Muscle layer of colon (tissue), 2 donors: ENCODE measurements around the gene VTCN1.

Experiments used
- H3K27ac ChIP-seq: one replicate; pipeline ENCODE4 v1.7.0; 2013; ENCODE audit warnings: low read depth, mild to moderate bottlenecking, low read length, moderate library complexity
- H3K27me3 ChIP-seq, 2 donors: one replicate each; pipeline ENCODE4 v1.7.0; 2013; ENCODE audit warnings: low read length in 2 of 2, mild to moderate bottlenecking in 2 of 2; ENCODE audit not compliant: insufficient read depth in 2 of 2, control insufficient read depth in 1 of 2
- H3K36me3 ChIP-seq: one replicate; pipeline ENCODE4 v1.7.0; 2013; ENCODE audit warnings: mild to moderate bottlenecking, low read length; ENCODE audit not compliant: insufficient read depth
- H3K4me1 ChIP-seq: one replicate; pipeline ENCODE4 v1.7.0; 2013; ENCODE audit warnings: mild to moderate bottlenecking, low read length; ENCODE audit not compliant: insufficient read depth
- H3K4me3 ChIP-seq, 2 donors: one replicate each; pipeline ENCODE4 v1.7.0; 2013; ENCODE audit warnings: low read length in 2 of 2, low read depth in 1 of 2, mild to moderate bottlenecking in 1 of 2, moderate library complexity in 1 of 2
- H3K9ac ChIP-seq: one replicate; pipeline ENCODE4 v1.7.0; 2013; ENCODE audit warnings: low read length
- H3K9me3 ChIP-seq: one replicate; pipeline ENCODE4 v1.7.0; 2013; ENCODE audit warnings: mild to moderate bottlenecking, low read length
- donor health status: abdominal sarcoma.
- donor health status: Adenocarcinoma of cecum.

Gene VTCN1

DNA sequence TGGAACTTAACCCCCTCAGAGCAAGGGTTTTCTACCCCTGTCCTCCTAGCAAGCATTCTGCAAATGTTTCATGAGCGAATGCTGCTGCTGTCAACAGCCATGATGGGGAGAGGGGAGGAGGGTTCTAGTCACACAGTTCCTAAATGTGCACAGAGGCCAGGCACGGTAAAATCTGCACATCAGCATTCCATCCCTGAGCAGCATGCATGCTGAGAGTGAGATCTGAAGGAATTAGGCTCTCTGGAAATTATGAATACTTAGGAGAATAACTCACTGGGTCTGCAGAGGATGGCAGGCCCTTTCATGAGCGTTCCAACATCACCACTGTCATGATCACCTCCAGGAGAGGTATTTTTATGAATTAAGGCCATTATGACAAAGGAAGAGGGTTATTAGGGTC lies 2.1 kb downstream of the VTCN1 start:
- Histone ChIP-seq H3K9me3 (no peaks in the 10 kb centered on the region), H3K4me3 (no peak overlapping the region), H3K36me3 (no peaks in the 10 kb centered on the region), H3K27me3 (no peaks in the 10 kb centered on the region), H3K9ac (no peak overlapping the region), H3K4me1 (no peaks in the 10 kb centered on the region), H3K27ac (no peak overlapping the region)

DNA sequence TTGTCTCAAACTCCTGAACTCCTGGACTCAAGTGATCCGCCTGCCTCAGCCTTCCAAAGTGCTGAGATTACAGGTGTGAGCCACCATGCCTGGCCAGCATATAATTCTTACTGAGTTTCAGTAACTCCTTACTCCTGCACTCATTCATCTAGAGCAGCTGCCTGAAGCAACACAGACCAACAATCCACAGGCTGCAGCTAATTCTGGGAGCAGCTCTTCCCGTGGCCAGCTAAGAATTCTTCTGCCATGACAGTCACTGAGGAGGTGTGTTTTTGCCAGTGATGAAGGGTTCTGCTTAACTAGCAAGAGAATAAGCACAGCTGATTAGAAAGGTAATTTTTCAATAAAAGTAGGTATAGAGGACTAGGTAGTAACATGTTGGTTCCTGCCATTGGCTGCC lies 5.4 kb downstream of the VTCN1 start:
- no peaks in the 10 kb centered on the region for H3K36me3 ChIP-seq
- no peak overlapping the region for H3K4me3 ChIP-seq
- H3K9ac ChIP-seq: no peak overlapping the region
- no peak overlapping the region for H3K27ac ChIP-seq
- H3K4me1 ChIP-seq: no peaks in the 10 kb centered on the region
- no peaks in the 10 kb centered on the region for H3K27me3 ChIP-seq
- no peaks in the 10 kb centered on the region for H3K9me3 ChIP-seq

DNA sequence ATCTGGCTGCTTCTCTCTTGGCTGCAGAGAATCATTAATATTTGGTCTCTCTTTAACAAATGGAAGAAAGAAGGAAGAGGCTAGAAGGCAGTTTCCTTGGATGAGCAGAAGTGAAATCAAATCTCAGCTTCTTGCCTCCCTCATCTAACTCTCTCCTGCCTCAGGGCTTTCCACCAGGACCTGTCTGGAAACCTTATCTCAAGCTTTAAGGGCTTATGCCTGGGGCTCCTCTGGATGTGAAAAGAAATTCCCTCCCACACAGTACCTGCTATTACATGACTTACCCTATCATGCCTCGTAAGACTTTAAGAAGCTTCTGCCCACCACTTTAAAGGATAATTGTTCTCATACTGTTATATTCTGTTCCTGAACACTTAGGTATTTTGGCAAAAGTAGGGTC lies 8.9 kb downstream of the VTCN1 start:
- no peak overlapping the region for H3K27ac ChIP-seq
- H3K9ac ChIP-seq: no peak overlapping the region
- H3K4me1 ChIP-seq: no peaks in the 10 kb centered on the region
- no peaks in the 10 kb centered on the region for H3K9me3 ChIP-seq
- H3K27me3 ChIP-seq: no peaks in the 10 kb centered on the region
- no peaks in the 10 kb centered on the region for H3K36me3 ChIP-seq
- H3K4me3 ChIP-seq: no peak overlapping the region

GRCh38 chr1:117198097-117198496 lies 12.6 kb downstream of the VTCN1 start:
- Histone ChIP-seq H3K4me3 (no peak overlapping the region), H3K27me3 (no peaks in the 10 kb centered on the region), H3K9ac (no peak overlapping the region), H3K36me3 (no peaks in the 10 kb centered on the region), H3K27ac (no peak overlapping the region), H3K9me3 (no peaks in the 10 kb centered on the region), H3K4me1 (no peaks in the 10 kb centered on the region)

- Histone ChIP-seq H3K9me3 (no peaks in the 10 kb centered on the region), H3K27ac (no peak overlapping the region), H3K9ac (no peak overlapping the region), H3K4me3 (no peak overlapping the region), H3K4me1 (no peaks in the 10 kb centered on the region), H3K27me3 (no peaks in the 10 kb centered on the region), H3K36me3 (no peaks in the 10 kb centered on the region)
Observed at GRCh38 chr1:117189726-117190125, 21.0 kb downstream of the VTCN1 start.

GRCh38 chr1:117188816-117189437 lies 21.8 kb downstream of the VTCN1 start:
- no peaks in the 10 kb centered on the region for H3K36me3 ChIP-seq
- no peak overlapping the region for H3K27ac ChIP-seq
- no peaks in the 10 kb centered on the region for H3K4me1 ChIP-seq
- H3K4me3 ChIP-seq: no peak overlapping the region
- H3K9ac ChIP-seq: no peak overlapping the region
- no peaks in the 10 kb centered on the region for H3K27me3 ChIP-seq
- H3K9me3 ChIP-seq: no peaks in the 10 kb centered on the region

DNA sequence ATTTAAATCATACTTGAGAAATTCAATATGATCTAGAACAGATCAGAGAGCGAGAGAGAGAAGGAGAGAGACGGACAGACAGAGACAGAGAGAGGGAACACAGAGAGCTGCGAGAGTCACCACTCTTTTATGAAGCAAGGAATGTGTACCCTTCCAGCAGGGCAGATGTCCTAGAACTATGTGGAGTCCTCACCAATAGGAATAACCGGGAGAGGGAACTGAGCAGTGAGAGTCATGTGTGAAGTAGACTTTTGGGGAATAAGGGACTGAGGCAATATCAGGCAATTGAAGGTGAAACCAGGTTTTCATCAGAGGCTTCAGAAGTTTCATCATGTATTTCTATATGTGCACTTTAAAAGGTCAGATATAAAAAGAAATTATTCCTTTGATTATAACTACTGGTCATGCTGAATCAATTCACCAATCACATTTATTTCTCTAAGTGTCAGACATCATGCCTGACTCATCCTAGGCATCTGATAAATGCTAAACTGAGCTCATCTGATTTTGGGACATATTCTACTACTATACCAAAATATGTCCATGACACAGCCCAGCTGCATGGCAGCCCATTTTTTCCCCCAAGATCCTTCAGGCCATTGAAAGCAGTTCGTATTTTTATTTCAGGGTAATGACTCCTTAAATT lies 22.4 kb downstream of the VTCN1 start:
- H3K36me3 ChIP-seq: no peaks in the 10 kb centered on the region
- no peak overlapping the region for H3K27ac ChIP-seq
- H3K9me3 ChIP-seq: no peaks in the 10 kb centered on the region
- H3K9ac ChIP-seq: no peak overlapping the region
- no peaks in the 10 kb centered on the region for H3K4me1 ChIP-seq
- no peaks in the 10 kb centered on the region for H3K27me3 ChIP-seq
- H3K4me3 ChIP-seq: no peak overlapping the region

DNA sequence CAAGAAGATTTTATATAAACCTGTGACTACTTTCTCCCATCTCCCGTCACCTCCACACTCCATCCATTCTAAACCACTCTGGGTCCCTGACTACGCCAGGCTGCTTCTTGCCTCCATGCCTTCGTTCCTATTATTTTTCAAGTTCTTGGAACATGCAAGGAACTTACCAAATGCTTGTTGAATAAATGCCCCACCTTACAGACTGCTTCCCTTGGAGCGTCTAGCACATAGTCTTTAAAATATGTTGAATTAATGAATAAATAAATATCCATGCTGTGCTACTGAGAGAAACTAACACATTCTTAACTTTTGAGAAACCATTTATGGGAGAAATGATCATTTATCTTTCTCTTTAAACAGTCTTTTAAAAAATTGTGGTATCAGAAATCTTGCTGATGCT lies 27.6 kb downstream of the VTCN1 start:
- no peak overlapping the region for H3K27ac ChIP-seq
- H3K27me3 ChIP-seq: no peaks in the 10 kb centered on the region
- no peak overlapping the region for H3K4me3 ChIP-seq
- H3K9ac ChIP-seq: no peak overlapping the region
- H3K4me1 ChIP-seq: no peaks in the 10 kb centered on the region
- no peaks in the 10 kb centered on the region for H3K36me3 ChIP-seq
- no peaks in the 10 kb centered on the region for H3K9me3 ChIP-seq

DNA sequence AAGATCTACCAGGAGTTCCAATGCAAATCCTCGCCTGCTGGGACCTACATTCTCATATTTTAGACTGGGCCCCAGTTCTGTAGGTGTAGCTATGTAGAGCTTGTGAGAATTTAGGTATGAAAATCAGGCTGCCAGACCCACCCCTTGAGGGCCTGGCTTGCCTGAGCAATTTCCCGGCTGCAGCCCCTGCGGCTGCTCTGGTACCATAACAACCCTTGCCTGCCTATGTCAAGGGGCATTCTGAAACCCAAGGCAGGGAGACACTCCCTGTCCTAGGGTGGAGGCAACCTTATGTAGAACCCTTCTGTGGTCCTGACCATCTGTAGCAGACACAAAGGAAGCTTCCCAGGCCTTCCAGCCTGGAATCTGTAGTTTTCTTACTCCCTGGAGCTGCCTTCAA lies 28.4 kb downstream of the VTCN1 start:
- no peaks in the 10 kb centered on the region for H3K27me3 ChIP-seq
- H3K9me3 ChIP-seq: no peaks in the 10 kb centered on the region
- H3K9ac ChIP-seq: no peak overlapping the region
- no peaks in the 10 kb centered on the region for H3K4me1 ChIP-seq
- H3K36me3 ChIP-seq: no peaks in the 10 kb centered on the region
- H3K4me3 ChIP-seq: no peak overlapping the region
- no peak overlapping the region for H3K27ac ChIP-seq

- Histone ChIP-seq H3K27me3 (no peaks in the 10 kb centered on the region), H3K27ac (no peak overlapping the region), H3K4me3 (no peak overlapping the region), H3K4me1 (no peaks in the 10 kb centered on the region), H3K9me3 (no peaks in the 10 kb centered on the region), H3K9ac (no peak overlapping the region), H3K36me3 (no peaks in the 10 kb centered on the region)
Observed at GRCh38 chr1:117181630-117182041, 29.1 kb downstream of the VTCN1 start.

DNA sequence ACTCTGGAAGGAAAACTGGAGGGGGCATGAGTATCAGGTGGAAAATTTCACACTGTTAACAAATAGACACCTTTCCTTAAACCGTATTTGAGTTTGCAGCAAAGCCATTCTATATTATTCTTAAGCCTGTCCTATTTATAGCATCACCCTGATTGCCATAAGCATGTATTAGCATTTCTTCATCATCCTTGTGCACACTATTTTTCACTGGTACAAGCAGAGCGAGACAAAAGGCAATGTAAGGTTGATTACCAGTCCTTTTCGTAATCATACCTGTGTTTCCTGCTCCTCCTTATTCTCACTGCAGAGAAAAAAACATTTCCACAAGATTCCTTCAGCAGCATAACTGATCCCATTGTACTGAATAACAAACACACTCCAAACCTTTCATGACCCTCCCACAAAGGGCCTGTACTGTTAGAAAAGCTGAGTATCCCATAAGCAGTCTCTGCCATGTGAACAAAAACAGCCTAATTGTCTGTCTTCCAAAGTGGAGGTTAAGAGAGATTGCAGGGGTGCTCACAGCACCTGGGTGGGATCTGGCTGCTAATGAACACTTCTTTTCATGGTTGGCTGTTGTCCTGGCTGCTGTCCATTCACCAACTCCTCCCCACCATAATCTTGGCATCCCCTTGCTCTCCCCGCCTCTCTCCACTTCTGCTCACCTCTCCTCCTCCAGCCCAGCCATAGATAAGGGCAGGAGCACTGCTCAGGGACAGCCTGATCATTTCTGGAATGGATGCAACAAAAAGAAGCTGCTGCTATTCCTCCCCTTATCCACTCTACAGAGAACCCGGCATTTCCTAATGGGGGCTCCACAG lies 30.4 kb downstream of the VTCN1 start:
- Histone ChIP-seq H3K4me1 (no peaks in the 10 kb centered on the region), H3K9me3 (no peaks in the 10 kb centered on the region), H3K27me3 (no peaks in the 10 kb centered on the region), H3K27ac (no peak overlapping the region), H3K9ac (no peak overlapping the region), H3K4me3 (no peak overlapping the region), H3K36me3 (no peaks in the 10 kb centered on the region)
